ENCODE measurements around the gene TBXAS1.

Gene TBXAS1

DNA sequence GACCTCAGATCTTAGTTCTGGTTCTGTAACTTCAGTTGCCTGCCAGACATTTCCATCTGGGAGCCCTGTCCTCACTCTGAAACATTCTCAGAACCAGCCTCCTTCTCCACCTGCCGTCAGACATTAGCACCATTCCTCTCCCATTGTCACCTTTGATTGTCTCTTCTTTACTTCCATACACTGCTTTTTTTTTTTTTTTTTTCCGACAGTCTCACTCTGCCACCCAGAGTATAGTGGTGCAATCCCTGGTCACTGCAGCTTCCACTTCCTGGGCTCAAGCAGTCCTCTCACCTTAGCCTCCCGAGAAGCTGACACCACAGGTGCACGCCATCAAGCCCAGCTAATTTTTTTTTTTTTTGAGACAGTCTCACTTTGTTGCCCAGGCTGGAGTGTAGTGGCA lies 30.2 kb upstream of the TBXAS1 start:
- no peak overlapping the region for H3K27ac ChIP-seq
- no peak for TF ChIP-seq CTCF (conservative IDR thresholded peaks at IDR 0.05)

DNA sequence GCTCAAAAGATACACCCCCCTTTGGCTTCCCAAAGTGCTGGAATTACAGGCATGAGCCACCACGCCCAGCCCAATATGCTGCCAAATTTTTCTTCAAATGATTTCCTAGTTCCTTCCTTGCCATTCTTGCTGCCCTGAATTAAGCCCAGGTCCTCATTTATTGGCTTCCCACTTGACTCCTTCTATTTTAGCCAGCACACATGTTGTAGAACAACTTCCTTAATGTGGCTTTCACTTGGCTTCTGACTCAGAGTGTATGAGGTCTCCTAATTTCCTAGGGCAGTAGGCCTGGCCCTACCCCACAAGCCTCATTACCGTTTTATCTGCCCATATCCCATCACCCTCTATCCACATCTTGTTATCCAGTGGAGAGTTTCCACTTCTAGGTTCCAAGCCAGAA lies 29.5 kb upstream of the TBXAS1 start:
- no peak for TF ChIP-seq CTCF (conservative IDR thresholded peaks at IDR 0.05)
- no peak overlapping the region for H3K27ac ChIP-seq

DNA sequence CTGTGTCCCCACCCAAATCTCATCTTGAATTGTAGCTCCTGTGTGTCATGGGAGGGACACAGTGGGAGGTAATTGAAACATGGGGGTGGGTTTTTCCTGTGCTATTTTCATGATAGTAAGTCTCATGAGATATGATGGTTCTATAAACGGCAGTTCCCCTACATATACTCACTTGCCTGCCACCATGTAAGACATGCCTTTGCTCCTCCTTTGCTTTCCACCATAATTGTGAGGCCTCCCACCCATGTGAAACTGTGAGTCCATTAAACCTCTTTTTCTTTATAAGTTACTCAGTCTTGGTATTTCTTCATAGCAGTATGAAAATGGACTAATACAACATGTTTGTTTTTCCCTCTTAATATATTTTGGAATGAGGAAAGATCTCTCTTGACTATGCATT lies 24.5 kb upstream of the TBXAS1 start:
- no peak for TF ChIP-seq CTCF (conservative IDR thresholded peaks at IDR 0.05)
- H3K27ac ChIP-seq: no peak overlapping the region

- H3K27ac ChIP-seq: no peak overlapping the region
- TF ChIP-seq CTCF (conservative IDR thresholded peaks at IDR 0.05): no peak
Measured at GRCh38 chr7:139807009-139807408, 22.1 kb upstream of the TBXAS1 start.

DNA sequence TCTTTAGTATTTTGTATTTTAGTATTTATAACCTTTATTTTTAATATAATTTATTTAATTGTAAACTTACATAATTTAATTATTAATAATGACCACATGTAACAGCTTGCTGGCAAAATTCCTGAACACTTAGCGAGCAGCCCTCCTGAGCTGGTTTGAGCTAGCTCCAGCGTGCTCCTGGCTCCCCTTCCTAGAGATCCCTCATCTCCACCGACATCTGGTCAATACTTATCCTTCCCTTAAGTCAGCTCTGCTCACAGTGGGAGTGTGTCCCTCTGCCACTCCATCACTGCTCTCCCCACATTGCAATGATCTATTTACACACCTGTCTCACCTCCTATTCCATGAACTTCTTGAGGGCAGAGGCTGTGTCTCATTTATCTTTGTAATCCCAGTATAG lies 20.6 kb upstream of the TBXAS1 start:
- no peak for TF ChIP-seq CTCF (conservative IDR thresholded peaks at IDR 0.05)
- H3K27ac ChIP-seq: no peak overlapping the region

DNA sequence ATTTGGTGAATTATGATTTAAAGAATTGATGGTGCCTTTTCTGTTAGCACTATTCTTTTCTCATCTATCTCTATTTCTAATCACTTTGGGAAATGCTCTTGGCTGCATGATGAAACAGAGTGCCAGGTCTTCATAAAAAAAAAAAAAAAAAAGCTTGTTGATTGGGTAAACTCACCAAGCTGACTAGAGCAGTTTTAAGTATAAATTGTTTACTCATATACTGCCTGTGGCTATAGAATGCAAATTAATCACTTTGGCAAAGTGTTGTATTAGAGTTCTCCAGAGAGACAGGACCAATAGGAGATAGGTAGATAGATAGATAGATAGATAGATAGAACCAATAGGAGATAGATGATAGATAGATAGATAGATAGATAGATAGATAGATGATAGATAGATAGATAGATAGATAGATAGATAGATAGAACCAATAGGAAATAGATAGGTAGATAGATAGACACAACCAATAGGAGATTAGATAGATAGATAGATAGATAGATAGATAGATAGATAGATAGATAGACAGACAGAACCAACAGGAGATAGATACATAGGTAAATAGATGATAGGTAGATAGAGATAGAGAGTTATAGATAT lies 20.1 kb upstream of the TBXAS1 start:
- H3K27ac ChIP-seq: no peak overlapping the region
- no peak for TF ChIP-seq CTCF (conservative IDR thresholded peaks at IDR 0.05)

- TF ChIP-seq CTCF (conservative IDR thresholded peaks at IDR 0.05): no peak
- H3K27ac ChIP-seq: no peak overlapping the region
Measured at GRCh38 chr7:139811066-139811465, 18.0 kb upstream of the TBXAS1 start.
